ENCODE measurements around the gene FUOM.

FUOM gene, protein sequence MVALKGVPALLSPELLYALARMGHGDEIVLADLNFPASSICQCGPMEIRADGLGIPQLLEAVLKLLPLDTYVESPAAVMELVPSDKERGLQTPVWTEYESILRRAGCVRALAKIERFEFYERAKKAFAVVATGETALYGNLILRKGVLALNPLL

DNA sequence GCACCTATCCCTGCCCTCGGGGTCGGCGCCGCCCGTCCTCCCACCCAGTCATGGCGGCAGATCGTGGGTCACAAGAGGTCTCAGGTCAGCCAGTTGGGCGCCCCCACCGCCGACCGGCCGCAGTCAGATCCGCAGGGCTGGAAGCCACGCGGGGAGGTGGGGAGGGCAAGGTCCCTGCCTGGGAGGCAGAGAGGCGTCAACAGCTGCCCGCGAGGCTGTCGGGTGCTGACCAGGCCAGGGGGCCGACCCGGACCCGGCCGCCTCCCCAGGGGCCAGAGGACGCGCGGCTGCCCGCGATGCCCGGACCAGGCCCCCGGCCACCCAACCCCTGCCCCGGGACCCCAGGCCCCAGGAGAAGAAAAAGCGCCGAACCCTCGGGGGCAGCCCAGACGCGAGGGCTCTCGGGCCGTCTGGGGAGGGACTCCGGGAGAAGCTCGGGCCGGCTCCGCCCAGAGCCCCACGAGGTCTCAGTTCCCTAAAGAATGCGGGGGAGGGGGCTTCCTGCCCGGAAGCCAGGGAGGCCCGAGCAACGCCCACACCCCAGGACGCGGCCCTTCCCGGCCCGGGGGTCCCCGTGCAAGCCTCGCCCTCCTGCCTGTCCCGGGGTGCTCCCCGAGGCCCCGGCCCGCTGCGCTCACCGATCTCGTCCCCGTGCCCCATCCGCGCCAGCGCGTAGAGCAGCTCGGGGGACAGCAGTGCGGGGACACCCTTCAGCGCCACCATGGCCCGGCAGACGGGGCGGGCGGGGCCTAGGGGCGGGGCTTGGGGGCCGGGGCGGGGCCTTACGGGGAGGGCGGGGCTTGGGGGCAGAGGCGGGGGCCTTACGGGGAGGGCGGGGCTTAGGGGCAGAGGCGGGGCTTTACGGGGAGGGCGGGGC, at the start of gene FUOM:
Gene FUOM, minus strand, starts transcription at position 735 of the 877 bp plus-strand sequence. Its CDS starts 12 bp downstream, at position 723.
- TF ChIP-seq, protein P1, sequence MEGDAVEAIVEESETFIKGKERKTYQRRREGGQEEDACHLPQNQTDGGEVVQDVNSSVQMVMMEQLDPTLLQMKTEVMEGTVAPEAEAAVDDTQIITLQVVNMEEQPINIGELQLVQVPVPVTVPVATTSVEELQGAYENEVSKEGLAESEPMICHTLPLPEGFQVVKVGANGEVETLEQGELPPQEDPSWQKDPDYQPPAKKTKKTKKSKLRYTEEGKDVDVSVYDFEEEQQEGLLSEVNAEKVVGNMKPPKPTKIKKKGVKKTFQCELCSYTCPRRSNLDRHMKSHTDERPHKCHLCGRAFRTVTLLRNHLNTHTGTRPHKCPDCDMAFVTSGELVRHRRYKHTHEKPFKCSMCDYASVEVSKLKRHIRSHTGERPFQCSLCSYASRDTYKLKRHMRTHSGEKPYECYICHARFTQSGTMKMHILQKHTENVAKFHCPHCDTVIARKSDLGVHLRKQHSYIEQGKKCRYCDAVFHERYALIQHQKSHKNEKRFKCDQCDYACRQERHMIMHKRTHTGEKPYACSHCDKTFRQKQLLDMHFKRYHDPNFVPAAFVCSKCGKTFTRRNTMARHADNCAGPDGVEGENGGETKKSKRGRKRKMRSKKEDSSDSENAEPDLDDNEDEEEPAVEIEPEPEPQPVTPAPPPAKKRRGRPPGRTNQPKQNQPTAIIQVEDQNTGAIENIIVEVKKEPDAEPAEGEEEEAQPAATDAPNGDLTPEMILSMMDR (IDR thresholded peaks at IDR 0.05; ENCODE audit: control insufficient read depth, extremely low read depth, insufficient read depth), result no peak
- H3K4me3 ChIP-seq (ENCODE audit: low read depth, low read length), result peak within 1 kb of the TSS; percentile 66
- no peak for DNase-seq (ENCODE audit: low read depth)

DNA sequence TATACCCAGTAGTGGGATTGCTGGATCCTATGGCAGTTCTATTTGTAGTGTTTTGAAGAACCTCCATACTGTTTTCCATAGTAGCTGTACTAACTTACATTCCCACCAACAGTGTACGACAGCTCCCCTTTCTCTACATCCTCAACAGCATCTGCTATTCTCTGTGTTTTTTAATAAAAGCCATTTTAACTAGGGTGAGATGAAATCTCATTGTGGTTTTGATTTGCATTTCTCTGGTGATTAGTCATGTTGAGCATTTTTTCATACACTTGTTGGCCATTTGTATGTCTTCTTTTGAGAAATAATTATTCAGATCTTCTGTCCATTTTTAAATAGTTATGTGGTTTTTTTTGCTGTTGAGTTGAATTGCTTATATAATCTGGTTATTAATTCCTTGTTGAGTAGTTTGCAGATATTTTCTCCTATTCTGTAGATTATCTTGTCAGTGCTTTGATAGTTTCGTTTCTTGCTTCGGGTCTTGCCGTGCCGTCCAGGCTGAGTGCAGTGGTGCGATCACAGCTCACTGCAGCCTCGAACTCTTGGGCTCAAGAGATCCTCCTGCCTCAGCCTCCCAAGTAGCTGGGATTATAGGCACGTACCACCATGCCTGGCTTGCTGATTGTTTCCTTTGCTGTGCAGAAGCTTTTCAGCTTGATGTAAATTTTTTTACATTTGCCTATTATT, 48.2 kb upstream of the FUOM start:
- TF ChIP-seq, protein P1 (IDR thresholded peaks at IDR 0.05; ENCODE audit: control insufficient read depth, extremely low read depth, insufficient read depth), result no peak
- DNase-seq (ENCODE audit: low read depth), result no peak
- H3K4me3 ChIP-seq (ENCODE audit: low read depth, low read length), result no peak overlapping the region

DNA sequence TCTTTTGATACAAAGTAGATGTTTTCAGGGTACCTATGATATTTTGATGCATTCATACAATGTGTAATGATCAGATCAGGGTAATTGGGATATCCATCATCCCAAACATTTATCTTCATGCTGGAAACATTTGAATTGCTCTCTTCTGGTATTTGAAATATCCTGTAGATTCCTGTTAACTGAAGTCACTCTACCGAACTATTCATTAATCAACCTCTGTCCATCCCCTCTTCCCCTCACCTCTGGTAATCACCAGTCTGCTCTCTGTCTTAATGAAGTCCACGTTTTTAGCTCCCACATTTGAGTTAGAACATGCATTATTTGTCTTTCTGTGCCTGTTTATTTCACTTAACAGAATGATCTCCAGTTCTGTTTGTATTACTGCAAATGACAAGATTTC, 47.5 kb upstream of the FUOM start:
- H3K4me3 ChIP-seq (ENCODE audit: low read depth, low read length), result no peak overlapping the region
- TF ChIP-seq, protein P1 (IDR thresholded peaks at IDR 0.05; ENCODE audit: control insufficient read depth, extremely low read depth, insufficient read depth), result no peak
- no peak for DNase-seq (ENCODE audit: low read depth)

DNA sequence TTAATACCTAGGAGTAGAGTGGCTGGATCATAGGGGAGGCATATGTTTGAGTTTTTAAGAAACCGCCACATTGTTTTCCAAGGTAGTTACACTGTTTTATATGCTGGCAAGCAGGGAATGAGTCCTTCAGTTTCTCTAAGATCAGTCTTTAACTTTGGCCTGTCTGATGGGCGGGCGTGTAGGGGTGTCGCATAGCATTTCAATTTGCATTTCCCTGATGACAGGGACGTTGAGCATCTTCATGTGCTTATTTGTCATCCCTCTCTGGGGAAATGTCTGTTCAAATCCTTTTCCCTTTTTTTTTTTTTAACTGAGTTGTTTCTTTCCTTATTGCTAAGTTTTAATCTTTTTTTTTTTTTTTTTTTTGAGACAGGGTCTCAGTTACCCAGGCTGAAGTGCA, 46.0 kb upstream of the FUOM start:
- TF ChIP-seq, protein P1 (IDR thresholded peaks at IDR 0.05; ENCODE audit: control insufficient read depth, extremely low read depth, insufficient read depth), result no peak
- H3K4me3 ChIP-seq (ENCODE audit: low read depth, low read length), result no peak overlapping the region
- DNase-seq (ENCODE audit: low read depth), result no peak

DNA sequence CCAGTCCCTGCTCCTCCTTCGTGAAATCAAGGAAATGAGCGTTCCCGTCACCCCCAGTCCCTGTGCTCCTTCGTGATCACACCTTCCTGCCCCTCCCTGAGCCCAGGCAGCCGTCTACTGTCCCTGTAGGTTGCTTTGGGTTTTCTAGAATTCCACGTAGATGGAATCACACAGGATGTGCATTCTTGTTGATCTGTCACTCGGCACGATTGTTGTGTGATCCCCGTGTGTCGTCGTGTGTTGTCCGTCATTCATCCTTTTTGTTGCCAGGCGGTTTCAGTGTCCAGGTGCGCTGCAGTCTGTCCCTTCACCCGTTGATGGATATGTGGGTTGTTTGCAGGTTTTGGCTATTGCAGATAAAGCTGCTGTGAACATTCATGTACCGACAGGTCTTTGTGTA, 45.5 kb upstream of the FUOM start:
- H3K4me3 ChIP-seq (ENCODE audit: low read depth, low read length), result no peak overlapping the region

DNA sequence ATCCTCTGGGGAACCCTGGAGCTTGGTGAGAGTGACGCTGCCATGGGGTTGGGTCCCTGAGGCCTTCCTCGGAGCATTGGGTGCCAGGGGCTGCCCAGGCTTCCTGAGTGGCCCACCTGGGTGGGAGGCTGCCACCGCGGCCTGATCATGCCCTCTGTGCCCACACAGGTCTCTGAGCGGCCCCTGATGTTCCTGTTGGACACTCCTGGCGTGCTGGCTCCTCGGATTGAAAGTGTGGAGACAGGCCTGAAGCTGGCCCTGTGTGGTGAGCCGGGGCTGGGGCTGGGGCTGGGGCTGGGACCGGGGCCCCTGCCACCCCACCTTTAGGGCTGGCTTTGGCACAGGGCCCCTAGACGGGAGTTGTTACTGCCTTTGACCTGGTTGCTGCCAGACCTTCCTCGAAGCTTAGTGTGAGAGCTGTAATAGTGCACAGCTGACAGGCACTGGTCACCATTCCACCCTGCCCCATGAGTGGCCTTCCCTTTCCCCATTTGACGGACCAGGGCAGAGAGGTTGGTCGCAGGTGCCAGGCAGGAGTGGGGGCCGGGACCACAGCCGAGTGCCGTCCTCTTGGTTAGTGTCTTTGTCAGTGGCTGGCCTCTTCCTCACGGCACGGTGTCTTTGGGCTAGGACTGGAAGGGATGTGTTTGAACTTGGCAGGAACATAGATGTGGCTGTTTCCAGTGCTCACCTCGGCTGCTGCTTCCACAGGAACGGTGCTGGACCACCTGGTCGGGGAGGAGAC, 44.3 kb upstream of the FUOM start:
- DNase-seq (ENCODE audit: low read depth), result no peak
- no peak overlapping the region for H3K4me3 ChIP-seq (ENCODE audit: low read depth, low read length)
- TF ChIP-seq, protein P1 (IDR thresholded peaks at IDR 0.05; ENCODE audit: control insufficient read depth, extremely low read depth, insufficient read depth), result no peak

More for the DNA sequence above, 45.5 kb upstream of the FUOM start:
- no peak for DNase-seq (ENCODE audit: low read depth)
- TF ChIP-seq, protein P1 (IDR thresholded peaks at IDR 0.05; ENCODE audit: control insufficient read depth, extremely low read depth, insufficient read depth), result no peak

All from LNCaP clone FGC (cell line).